Mesothelial cell of epicardium (in vitro differentiated cells): Measurements from ENCODE around the gene TRMT11. TPM values are rescaled to one million over a fixed set of nuclear protein-coding genes. Genes with fewer than 3 reads are reported as not detected.

Source experiments
- DNase-seq, 2 experiments: peaks; one replicate each; pipeline ENCODE4 v3.0.0; 2021; ENCODE audit warnings: low spot score in 2 of 2; ENCODE audit not compliant: unreplicated experiment in 2 of 2
- H3K27ac Mint-ChIP-seq: 2 replicates; pipeline ENCODE4 v1.8.0; 2021; ENCODE audit warnings: mixed read lengths
- H3K27me3 Mint-ChIP-seq: 2 replicates; pipeline ENCODE4 v1.8.0; 2021; ENCODE audit warnings: low read depth, mixed read lengths
- H3K36me3 Mint-ChIP-seq: 2 replicates; pipeline ENCODE4 v1.8.0; 2021; ENCODE audit warnings: mixed read lengths
- H3K4me1 Mint-ChIP-seq: 2 replicates; pipeline ENCODE4 v1.8.0; 2021; ENCODE audit warnings: mixed read lengths
- H3K4me3 Mint-ChIP-seq: 2 replicates; pipeline ENCODE4 v1.8.0; 2021; ENCODE audit warnings: mild to moderate bottlenecking, moderate library complexity, mixed read lengths
- H3K9me3 Mint-ChIP-seq: 2 replicates; pipeline ENCODE4 v1.8.0; 2021; ENCODE audit warnings: mixed read lengths
- total RNA-seq: library from RNA; stranded (reverse); gene quantifications from 3 replicates; pipeline ENCODE4 v1.2.1, GENCODE V29; 2021
- TF ChIP-seq, protein P1 (sequence below): fragments of 200-600 bp; sonication (generic); IDR thresholded peaks from one replicate; pipeline ENCODE4 v1.5.0; 2021; ENCODE audit warnings: antibody characterized with exemption; ENCODE audit not compliant: unreplicated experiment

The TRMT11 gene
- total RNA-seq, 1 donor from 2014 or later, result 31.8 TPM

DNA sequence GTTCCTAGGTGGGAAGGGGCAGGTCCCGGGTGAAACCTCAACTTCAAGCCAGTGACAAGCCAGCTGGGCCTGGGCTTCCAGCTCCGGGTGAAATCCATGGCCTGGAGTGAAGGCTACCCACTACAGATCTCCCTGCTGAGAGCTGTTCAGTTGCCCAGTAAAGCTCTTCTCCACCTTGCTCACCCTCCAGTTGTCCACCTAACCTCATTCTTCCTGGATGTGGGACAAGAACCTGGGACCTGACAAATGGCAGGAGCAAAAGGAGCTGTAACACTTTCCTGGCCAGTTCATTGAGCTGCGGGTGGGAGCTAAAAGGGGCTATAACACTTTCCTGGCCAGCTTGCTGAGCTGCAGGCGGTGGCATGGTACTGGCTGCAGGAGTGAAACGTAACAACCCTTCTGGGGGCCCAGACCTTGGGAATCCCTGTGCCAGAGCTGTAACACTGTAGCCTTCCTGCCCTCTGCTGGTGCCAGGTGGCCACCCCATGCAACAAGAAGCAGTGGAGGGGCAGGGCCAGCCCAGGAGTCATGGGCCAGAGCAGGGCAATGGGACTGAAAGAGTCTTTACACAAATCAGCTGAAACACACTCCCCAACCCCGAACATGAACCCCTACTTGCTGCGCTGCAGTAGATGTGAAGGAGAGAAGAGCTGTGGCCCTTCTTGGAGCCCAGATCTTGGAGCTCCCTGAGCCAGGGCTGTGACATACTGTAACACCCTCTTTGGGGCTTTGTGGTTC lies 33.4 kb upstream of the TRMT11 start:
- Mint-ChIP-seq H3K9me3 (no peaks in the 10 kb centered on the region), H3K36me3 (no peaks in the 10 kb centered on the region), H3K27me3 (no peaks in the 10 kb centered on the region), H3K4me3 (no peak overlapping the region), H3K4me1 (peaks cover 4% of the 10 kb centered on the region), H3K27ac (no peak overlapping the region)
- TF ChIP-seq, protein P1, sequence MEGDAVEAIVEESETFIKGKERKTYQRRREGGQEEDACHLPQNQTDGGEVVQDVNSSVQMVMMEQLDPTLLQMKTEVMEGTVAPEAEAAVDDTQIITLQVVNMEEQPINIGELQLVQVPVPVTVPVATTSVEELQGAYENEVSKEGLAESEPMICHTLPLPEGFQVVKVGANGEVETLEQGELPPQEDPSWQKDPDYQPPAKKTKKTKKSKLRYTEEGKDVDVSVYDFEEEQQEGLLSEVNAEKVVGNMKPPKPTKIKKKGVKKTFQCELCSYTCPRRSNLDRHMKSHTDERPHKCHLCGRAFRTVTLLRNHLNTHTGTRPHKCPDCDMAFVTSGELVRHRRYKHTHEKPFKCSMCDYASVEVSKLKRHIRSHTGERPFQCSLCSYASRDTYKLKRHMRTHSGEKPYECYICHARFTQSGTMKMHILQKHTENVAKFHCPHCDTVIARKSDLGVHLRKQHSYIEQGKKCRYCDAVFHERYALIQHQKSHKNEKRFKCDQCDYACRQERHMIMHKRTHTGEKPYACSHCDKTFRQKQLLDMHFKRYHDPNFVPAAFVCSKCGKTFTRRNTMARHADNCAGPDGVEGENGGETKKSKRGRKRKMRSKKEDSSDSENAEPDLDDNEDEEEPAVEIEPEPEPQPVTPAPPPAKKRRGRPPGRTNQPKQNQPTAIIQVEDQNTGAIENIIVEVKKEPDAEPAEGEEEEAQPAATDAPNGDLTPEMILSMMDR, result no peak
- no peak for DNase-seq

DNA sequence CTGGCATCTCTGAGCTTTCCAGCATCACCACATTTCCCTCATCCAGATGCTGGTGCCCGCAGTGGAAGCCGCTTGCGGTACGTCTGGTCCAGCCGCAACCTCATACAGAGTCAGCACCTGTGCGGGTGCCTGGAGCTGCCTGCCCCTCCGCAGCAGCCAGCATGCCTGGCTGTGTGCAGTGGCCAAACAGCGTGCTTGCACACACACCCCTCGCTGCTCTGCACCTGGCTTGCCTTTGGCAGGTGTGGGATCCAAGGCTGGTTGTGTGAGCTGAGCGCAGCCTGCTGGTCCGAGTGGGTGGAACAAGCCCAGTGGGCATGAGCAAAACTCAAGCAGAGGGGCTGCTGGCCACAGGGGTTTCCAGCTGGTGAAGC lies 32.9 kb upstream of the TRMT11 start:
- no peak overlapping the region for H3K27ac Mint-ChIP-seq
- H3K27me3 Mint-ChIP-seq, result no peaks in the 10 kb centered on the region
- H3K4me1 Mint-ChIP-seq, result peaks cover 4% of the 10 kb centered on the region
- H3K4me3 Mint-ChIP-seq, result no peak overlapping the region
- DNase-seq, result no peak
- H3K36me3 Mint-ChIP-seq, result no peaks in the 10 kb centered on the region
- no peaks in the 10 kb centered on the region for H3K9me3 Mint-ChIP-seq
- TF ChIP-seq, protein P1, result no peak

DNA sequence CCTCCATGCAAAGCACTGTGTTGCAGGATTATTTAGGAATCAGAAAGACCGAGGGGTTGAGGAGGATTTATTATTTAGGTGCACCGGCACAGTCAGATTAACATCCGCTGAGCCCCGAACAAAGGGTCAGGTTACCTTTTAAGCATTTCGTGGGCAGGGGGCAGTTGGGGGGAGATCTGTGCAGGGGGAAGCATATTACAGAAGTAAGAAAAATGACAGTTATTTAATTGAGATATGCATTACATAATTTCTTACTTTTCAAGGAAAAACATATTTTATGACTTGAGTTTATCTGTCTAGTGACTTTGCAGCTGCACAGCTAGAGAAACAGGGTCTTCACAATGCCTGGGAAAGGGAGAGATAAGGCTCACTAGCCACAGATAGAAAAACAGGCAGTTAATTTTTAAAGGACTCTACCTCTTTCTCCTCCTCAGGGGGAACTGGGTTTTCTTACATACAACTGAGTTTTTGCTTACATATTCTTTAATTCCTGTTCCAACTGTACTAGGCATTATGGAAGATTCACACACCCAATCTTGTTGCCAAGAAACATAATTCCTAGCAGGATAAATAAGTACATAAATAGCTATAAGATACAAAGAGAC lies 31.5 kb upstream of the TRMT11 start:
- no peak overlapping the region for H3K27ac Mint-ChIP-seq
- TF ChIP-seq, protein P1, result no peak
- H3K27me3 Mint-ChIP-seq, result no peaks in the 10 kb centered on the region
- H3K4me3 Mint-ChIP-seq, result no peak overlapping the region
- no peak for DNase-seq
- H3K4me1 Mint-ChIP-seq, result peaks cover 4% of the 10 kb centered on the region
- no peaks in the 10 kb centered on the region for H3K9me3 Mint-ChIP-seq
- no peaks in the 10 kb centered on the region for H3K36me3 Mint-ChIP-seq

DNA sequence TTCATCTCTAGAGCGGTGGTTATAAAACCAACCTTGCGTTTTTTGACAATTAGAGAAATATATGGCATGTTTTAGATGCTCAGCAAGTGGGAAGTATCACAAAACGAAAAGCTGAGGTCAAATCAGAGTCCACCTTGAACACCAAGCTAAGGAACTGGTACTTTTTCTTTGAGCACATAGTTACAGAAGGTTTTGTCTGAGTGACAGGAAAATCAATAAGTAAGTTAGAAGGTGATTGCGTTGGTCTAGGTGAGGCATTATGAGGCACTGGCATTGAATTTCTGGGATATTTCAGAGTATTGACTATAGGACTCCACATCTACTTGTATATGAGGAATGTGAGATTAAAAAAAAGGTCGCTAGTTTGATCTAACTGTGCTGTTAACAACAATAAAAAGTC lies 30.4 kb upstream of the TRMT11 start:
- TF ChIP-seq, protein P1, result no peak
- Mint-ChIP-seq H3K27me3 (no peaks in the 10 kb centered on the region), H3K4me3 (no peak overlapping the region), H3K4me1 (peaks cover 4% of the 10 kb centered on the region), H3K27ac (no peak overlapping the region), H3K9me3 (no peaks in the 10 kb centered on the region), H3K36me3 (no peaks in the 10 kb centered on the region)
- no peak for DNase-seq

DNA sequence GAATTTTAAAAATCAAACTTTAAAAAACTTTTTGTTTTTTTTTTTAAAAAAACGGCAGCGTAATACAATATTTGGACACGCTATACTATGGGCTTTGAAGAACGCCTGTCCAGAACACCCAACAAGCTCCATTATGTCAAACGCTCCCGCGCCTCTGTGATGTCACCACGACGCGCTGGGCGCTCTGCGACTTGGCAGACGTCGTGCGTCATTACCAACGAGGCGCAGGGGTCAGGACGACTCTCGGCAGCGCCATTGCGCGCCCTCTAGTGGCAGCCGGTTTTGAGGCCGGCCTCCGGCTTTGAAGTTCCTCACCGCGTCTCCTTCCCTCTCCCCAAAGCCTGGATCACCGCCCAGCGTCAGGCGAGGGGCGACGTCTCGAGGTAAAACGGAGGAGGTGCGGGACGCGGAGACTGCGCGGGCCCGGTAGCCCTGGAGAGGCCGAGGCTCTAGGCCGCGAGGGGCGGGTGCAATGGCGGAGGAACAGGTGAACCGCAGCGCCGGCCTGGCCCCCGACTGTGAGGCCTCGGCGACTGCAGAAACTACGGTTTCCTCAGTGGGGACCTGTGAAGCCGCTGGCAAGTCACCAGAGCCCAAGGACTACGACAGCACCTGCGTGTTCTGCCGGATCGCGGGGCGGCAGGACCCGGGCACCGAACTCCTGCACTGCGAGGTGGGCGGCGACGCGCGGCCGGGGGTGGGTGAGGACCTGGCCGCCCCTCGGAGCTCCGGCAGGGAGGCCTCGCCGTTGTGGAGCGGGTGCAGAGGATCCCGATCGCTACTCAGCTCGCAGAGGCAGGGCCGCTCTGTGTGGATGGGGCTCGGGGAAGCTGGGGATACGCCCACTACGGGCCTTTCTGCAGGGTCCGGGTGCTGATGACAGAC lies 29.6 kb upstream of the TRMT11 start, which contains the start of gene HINT3:
Gene HINT3, plus strand, starts transcription at position 265 of the 885 bp plus-strand sequence. Its CDS starts 208 bp downstream, at position 473.
- Mint-ChIP-seq H3K9me3 (no peaks in the 10 kb centered on the region), H3K27me3 (no peaks in the 10 kb centered on the region), H3K36me3 (no peaks in the 10 kb centered on the region), H3K4me3 (no peak within 1 kb of the TSS), H3K4me1 (peaks cover 4% of the 10 kb centered on the region), H3K27ac (no peak within 1 kb of the TSS)
- TF ChIP-seq, protein P1, result peak; percentile 97
- DNase-seq, result peak; percentile 94 to 99
